Measurements from ENCODE around the gene BTBD7. TPM values are rescaled to one million over a fixed set of nuclear protein-coding genes. Genes with fewer than 3 reads are reported as not detected.

The BTBD7 gene
- total RNA-seq, 1 donor from 2014 or later: 28.5 TPM

GRCh38 chr14:93311082-93311481, 21.8 kb downstream of the BTBD7 start:
- Histone ChIP-seq H3K36me3 (no peaks in the 10 kb centered on the region), H3K9me3 (no peaks in the 10 kb centered on the region), H3K27ac (no peak overlapping the region), H3K4me1 (peaks cover 14% of the 10 kb centered on the region), H3K4me3 (no peak overlapping the region), H3K27me3 (no peaks in the 10 kb centered on the region)
- no peak for TF ChIP-seq POLR2AphosphoS5 (IDR thresholded peaks at IDR 0.05; ENCODE audit: insufficient read depth in 1 of 2, low read depth in 1 of 2)
- no peak for TF ChIP-seq CTCF (IDR thresholded peaks at IDR 0.05)
- TF ChIP-seq POLR2A (IDR thresholded peaks at IDR 0.05): no peak
- no peak for DNase-seq (ENCODE audit: extremely low spot score in 2 of 2)
- intact Hi-C loops (cut with DNase I): no loop called here

GRCh38 chr14:93309427-93309966, 23.3 kb downstream of the BTBD7 start:
- Histone ChIP-seq H3K9me3 (no peaks in the 10 kb centered on the region), H3K27ac (no peak overlapping the region), H3K36me3 (no peaks in the 10 kb centered on the region), H3K27me3 (no peaks in the 10 kb centered on the region), H3K4me1 (peaks cover 27% of the 10 kb centered on the region), H3K4me3 (no peak overlapping the region)
- TF ChIP-seq POLR2A (IDR thresholded peaks at IDR 0.05) (no peak), POLR2AphosphoS5 (IDR thresholded peaks at IDR 0.05; ENCODE audit: insufficient read depth in 1 of 2, low read depth in 1 of 2) (no peak), CTCF (IDR thresholded peaks at IDR 0.05) (no peak)
- no peak for DNase-seq (ENCODE audit: extremely low spot score in 2 of 2)
- intact Hi-C loops (cut with DNase I): no loop called here

DNA sequence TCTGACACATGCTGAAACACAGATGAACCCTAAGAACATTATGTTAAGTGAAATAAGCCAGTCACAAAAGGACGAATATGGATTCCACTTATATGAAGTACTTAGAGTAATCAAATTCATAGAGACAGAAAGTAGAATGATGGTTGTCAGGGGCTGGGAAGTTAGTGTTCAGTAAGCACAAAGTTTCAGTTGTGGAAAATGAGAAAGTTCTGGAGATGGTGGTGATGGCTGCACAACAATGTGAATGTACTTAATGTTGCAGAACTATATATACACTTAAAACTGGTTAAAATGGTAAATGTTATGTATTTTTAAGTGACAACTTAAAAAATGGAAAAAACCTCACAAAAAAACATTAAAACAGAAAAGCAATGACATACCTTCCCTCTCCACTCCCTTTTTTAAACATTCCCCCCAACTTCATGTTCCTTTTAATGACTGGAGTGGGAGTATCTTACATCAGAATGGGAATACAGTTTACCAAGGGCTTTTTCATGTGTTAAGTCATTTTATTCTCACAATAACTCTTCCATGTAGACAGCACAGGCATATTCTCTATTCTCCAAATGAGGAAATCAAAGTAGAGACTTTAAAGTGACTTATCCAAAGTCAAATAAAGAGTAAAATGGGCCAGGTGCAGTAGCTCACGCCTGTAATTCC, 24.0 kb downstream of the BTBD7 start:
- TF ChIP-seq CTCF (IDR thresholded peaks at IDR 0.05) (no peak), POLR2AphosphoS5 (IDR thresholded peaks at IDR 0.05; ENCODE audit: insufficient read depth in 1 of 2, low read depth in 1 of 2) (no peak), POLR2A (IDR thresholded peaks at IDR 0.05) (no peak)
- H3K27ac ChIP-seq: no peak overlapping the region

GRCh38 chr14:93306812-93307211, 26.0 kb downstream of the BTBD7 start:
- Histone ChIP-seq H3K27me3 (no peaks in the 10 kb centered on the region), H3K27ac (no peak overlapping the region), H3K4me3 (no peak overlapping the region), H3K36me3 (no peaks in the 10 kb centered on the region), H3K9me3 (no peaks in the 10 kb centered on the region), H3K4me1 (peaks cover 32% of the 10 kb centered on the region)
- intact Hi-C loops (cut with DNase I): no loop called here
- TF ChIP-seq POLR2A (IDR thresholded peaks at IDR 0.05) (no peak), CTCF (IDR thresholded peaks at IDR 0.05) (no peak), POLR2AphosphoS5 (IDR thresholded peaks at IDR 0.05; ENCODE audit: insufficient read depth in 1 of 2, low read depth in 1 of 2) (no peak)
- no peak for DNase-seq (ENCODE audit: extremely low spot score in 2 of 2)

More for the DNA sequence above, 24.0 kb downstream of the BTBD7 start:
- DNase-seq (ENCODE audit: extremely low spot score in 2 of 2): no peak
- H3K36me3 ChIP-seq: no peaks in the 10 kb centered on the region
- intact Hi-C loops (cut with DNase I): no loop called here
- H3K4me3 ChIP-seq: no peak overlapping the region
- H3K9me3 ChIP-seq: no peaks in the 10 kb centered on the region
- H3K4me1 ChIP-seq: peaks cover 34% of the 10 kb centered on the region
- no peaks in the 10 kb centered on the region for H3K27me3 ChIP-seq

- Histone ChIP-seq H3K9me3 (no peaks in the 10 kb centered on the region), H3K4me1 (peaks cover 32% of the 10 kb centered on the region), H3K4me3 (no peak overlapping the region), H3K27ac (no peak overlapping the region), H3K36me3 (no peaks in the 10 kb centered on the region), H3K27me3 (no peaks in the 10 kb centered on the region)
- DNase-seq (ENCODE audit: extremely low spot score in 2 of 2): no peak
- intact Hi-C loops (cut with DNase I): no loop called here
- TF ChIP-seq POLR2A (IDR thresholded peaks at IDR 0.05) (no peak), CTCF (IDR thresholded peaks at IDR 0.05) (no peak), POLR2AphosphoS5 (IDR thresholded peaks at IDR 0.05; ENCODE audit: insufficient read depth in 1 of 2, low read depth in 1 of 2) (no peak)
Measured at GRCh38 chr14:93305725-93306418, 27.0 kb downstream of the BTBD7 start.

Data from vagina (tissue), 2 donors.